ENCODE measurements around the gene SIAE. TPM values are rescaled to one million over a fixed set of nuclear protein-coding genes. Genes with fewer than 3 reads are reported as not detected.

Gene SIAE
- total and polyA plus RNA-seq, 8 donors, result 1.2 to 22.6 (median 10.2) TPM

- Histone ChIP-seq H3K4me3 (no peak overlapping the region), H3K9me3 (no peaks in the 10 kb centered on the region), H3K27ac (no peak overlapping the region), H3K27me3 (no peaks in the 10 kb centered on the region), H3K36me3 (no peaks in the 10 kb centered on the region), H3K4me1 (no peaks in the 10 kb centered on the region)
- TF ChIP-seq POLR2AphosphoS5 (IDR thresholded peaks at IDR 0.05) (no peak), CTCF (IDR thresholded peaks at IDR 0.05) (no peak), EP300 (IDR thresholded peaks at IDR 0.05) (no peak), POLR2A (IDR thresholded peaks at IDR 0.05) (no peak)
- 23 to 56% (median 46%) methylated on average over 8 of the region's 8 CpGs for WGBS, 5 donors
- intact Hi-C loops (cut with DNase I; ENCODE audit: low total_unique reads), result loop anchor here (10.0 kb wide), 1 partner anchor 169 kb away; no protein-coding TSS in a partner anchor
- no peak for DNase-seq
These were observed 89.8 kb downstream of the SIAE start for GRCh38 chr11:124583781-124584180.

Small RNA genes lying within 50 kb of the gene (small RNA-seq; reads per million reads assigned to genes)
- gene RNA5SP352, result 0 reads per million in 4 donors

Other genes with a start within 250 kb of the SIAE start
- gene OR8B4, start 248.9 kb downstream of the SIAE start, total RNA-seq, result not detected
- gene OR8B4, start 248.9 kb downstream of the SIAE start, polyA plus RNA-seq, result not detected
- not detected for gene OR8B8, start 228.0 kb downstream of the SIAE start, total RNA-seq
- gene OR8B8, start 228.0 kb downstream of the SIAE start, polyA plus RNA-seq, result not detected
- not detected for gene OR8B12, start 130.1 kb downstream of the SIAE start, total RNA-seq
- gene OR8B12, start 130.1 kb downstream of the SIAE start, polyA plus RNA-seq, result not detected
- not detected for gene OR8A1, start 103.7 kb downstream of the SIAE start, total RNA-seq
- gene OR8A1, start 103.7 kb downstream of the SIAE start, polyA plus RNA-seq, result not detected
- not detected for gene PANX3, start 62.3 kb downstream of the SIAE start, total RNA-seq
- gene PANX3, start 62.3 kb downstream of the SIAE start, polyA plus RNA-seq, result not detected
- 100 to 1,000 TPM in 2 of 5 donors, 10 to 100 TPM in 3; 16.9 to 130 (median 68.5) TPM for gene TBRG1, start 50.9 kb downstream of the SIAE start, total RNA-seq
- gene TBRG1, start 50.9 kb downstream of the SIAE start, polyA plus RNA-seq, result 10 to 100 TPM; 21.9 to 30.2 (median 22.3) TPM
- 10 to 100 TPM in 1 of 5 donors, 1 to 10 TPM in 2, not detected in 2; 1.8 to 26.8 (median 4.0) TPM for gene SPA17, start 165 bp upstream of the SIAE start, total RNA-seq
- 10 to 100 TPM in 2 of 3 donors, 1 to 10 TPM in 1; 8.6 to 14.4 (median 10.7) TPM for gene SPA17, start 165 bp upstream of the SIAE start, polyA plus RNA-seq
- gene NRGN, start 66.2 kb upstream of the SIAE start, total RNA-seq, result under 1 TPM in 2 of 5 donors, not detected in 3; 0.37 to 0.87 TPM
- 1 to 10 TPM in 2 of 3 donors, not detected in 1; 3.1 to 5.5 TPM for gene NRGN, start 66.2 kb upstream of the SIAE start, polyA plus RNA-seq
- gene VSIG2, start 78.5 kb upstream of the SIAE start, total RNA-seq, result 100 to 1,000 TPM in 3 of 5 donors, 10 to 100 TPM in 2; 80.5 to 419 (median 147) TPM
- 100 to 1,000 TPM; 178 to 219 (median 196) TPM for gene VSIG2, start 78.5 kb upstream of the SIAE start, polyA plus RNA-seq
- gene ESAM, start 88.6 kb upstream of the SIAE start, total RNA-seq, result 10 to 100 TPM in 1 of 5 donors, 1 to 10 TPM in 4; 4.1 to 11.3 (median 9.4) TPM
- gene ESAM, start 88.6 kb upstream of the SIAE start, polyA plus RNA-seq, result 10 to 100 TPM in 2 of 3 donors, 1 to 10 TPM in 1; 8.1 to 19.6 (median 13.9) TPM
- gene MSANTD2, start 126.7 kb upstream of the SIAE start, total RNA-seq, result 10 to 100 TPM in 3 of 5 donors, 1 to 10 TPM in 2; 3.2 to 40.2 (median 20.9) TPM
- 10 to 100 TPM in 1 of 3 donors, 1 to 10 TPM in 2; 2.8 to 11.3 (median 3.1) TPM for gene MSANTD2, start 126.7 kb upstream of the SIAE start, polyA plus RNA-seq
- gene ROBO3, start 191.7 kb upstream of the SIAE start, total RNA-seq, result 10 to 100 TPM in 2 of 5 donors, 1 to 10 TPM in 2, not detected in 1; 1.7 to 39.1 (median 14.8) TPM
- gene ROBO3, start 191.7 kb upstream of the SIAE start, polyA plus RNA-seq, result 10 to 100 TPM in 1 of 3 donors, 1 to 10 TPM in 2; 2.4 to 14.2 (median 4.8) TPM
- 10 to 100 TPM in 3 of 5 donors, 1 to 10 TPM in 2; 1.8 to 49.6 (median 12.1) TPM for gene ROBO4, start 224.1 kb upstream of the SIAE start, total RNA-seq
- 1 to 10 TPM; 2.0 to 2.7 (median 2.6) TPM for gene ROBO4, start 224.1 kb upstream of the SIAE start, polyA plus RNA-seq
- not detected for gene HEPN1, start 245.5 kb upstream of the SIAE start, total RNA-seq
- gene HEPN1, start 245.5 kb upstream of the SIAE start, polyA plus RNA-seq, result not detected

Data from stomach (tissue), 9 donors.